Right lobe of liver (tissue), 4 donors: Measurements from ENCODE around the gene TPM2.

Experiments
- POLR2A ChIP-seq: fragments of 450-650 bp; IDR thresholded peaks from one replicate; pipeline ENCODE4 v1.6.1; 2017; ENCODE audit warnings: antibody characterized with exemption, mild to moderate bottlenecking
- TF ChIP-seq, protein P1 (sequence below), 4 donors: fragments of 200-600 bp in 3 of 4; fragments of 450-650 bp in 1 of 4; IDR thresholded peaks; one replicate each; pipeline versions ENCODE4 v1.5.1 to v1.8.0; 2016 to 2022; ENCODE audit warnings: antibody characterized with exemption in 4 of 4, mild to moderate bottlenecking in 2 of 4
- donor health status: DM: no; HTN: no; CAD: no.
- donor health status: DM: no; HTN: no; CAD: no.
- donor health status: DM: no; HTN: yes; CAD: no.

DNA sequence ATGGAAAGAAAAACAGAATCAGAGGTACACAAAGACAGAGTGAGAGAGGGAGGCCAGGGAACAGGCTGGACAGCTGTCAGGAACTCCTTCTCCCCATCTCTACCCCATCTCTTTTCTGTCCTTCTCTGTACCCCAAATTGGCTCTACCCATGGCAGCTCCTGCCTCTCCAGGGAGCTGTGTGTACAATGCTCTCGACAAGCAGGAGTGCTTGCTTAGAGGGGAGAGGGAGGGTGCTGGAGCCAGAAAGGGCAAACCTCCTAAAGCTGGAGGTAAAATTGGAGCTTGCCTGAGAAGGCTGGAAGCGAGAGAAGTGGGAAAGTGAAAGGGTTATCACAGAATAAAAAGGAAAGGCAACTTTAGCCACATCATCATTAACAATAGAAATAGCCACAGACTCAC, 6.4 kb downstream of the TPM2 start:
- TF ChIP-seq POLR2A, result no peak
- TF ChIP-seq, protein P1, sequence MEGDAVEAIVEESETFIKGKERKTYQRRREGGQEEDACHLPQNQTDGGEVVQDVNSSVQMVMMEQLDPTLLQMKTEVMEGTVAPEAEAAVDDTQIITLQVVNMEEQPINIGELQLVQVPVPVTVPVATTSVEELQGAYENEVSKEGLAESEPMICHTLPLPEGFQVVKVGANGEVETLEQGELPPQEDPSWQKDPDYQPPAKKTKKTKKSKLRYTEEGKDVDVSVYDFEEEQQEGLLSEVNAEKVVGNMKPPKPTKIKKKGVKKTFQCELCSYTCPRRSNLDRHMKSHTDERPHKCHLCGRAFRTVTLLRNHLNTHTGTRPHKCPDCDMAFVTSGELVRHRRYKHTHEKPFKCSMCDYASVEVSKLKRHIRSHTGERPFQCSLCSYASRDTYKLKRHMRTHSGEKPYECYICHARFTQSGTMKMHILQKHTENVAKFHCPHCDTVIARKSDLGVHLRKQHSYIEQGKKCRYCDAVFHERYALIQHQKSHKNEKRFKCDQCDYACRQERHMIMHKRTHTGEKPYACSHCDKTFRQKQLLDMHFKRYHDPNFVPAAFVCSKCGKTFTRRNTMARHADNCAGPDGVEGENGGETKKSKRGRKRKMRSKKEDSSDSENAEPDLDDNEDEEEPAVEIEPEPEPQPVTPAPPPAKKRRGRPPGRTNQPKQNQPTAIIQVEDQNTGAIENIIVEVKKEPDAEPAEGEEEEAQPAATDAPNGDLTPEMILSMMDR (IDR thresholded peaks at IDR 0.05), result no peak
